Measurements from ENCODE around the gene PANK4.

DNA sequence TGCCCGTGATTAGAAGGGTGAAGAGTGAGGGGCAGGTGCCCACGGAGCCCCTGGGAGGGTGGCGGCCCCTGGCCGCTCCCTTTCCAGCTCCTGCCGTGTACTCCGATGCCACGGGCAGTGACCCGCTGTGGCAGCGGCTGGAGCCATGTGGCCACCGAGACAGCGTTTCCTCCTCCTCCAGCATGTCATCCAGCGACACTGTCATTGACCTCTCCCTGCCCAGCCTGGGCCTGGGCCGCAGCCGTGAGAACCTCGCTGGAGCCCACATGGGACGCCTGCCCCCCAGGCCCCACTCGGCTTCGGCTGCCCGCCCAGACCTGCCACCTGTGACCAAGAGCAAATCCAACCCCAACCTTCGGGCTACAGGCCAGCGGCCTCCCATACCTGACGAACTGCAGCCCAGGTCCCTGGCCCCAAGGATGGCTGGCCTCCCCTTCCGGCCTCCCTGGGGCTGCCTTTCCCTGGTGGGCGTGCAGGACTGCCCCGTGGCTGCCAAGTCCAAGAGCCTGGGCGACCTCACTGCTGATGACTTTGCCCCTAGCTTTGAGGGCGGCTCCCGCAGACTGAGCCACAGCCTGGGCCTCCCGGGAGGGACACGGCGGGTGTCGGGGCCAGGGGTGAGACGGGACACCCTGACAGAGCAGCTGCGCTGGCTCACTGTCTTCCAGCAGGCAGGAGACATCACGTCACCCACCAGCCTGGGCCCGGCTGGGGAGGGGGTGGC lies 22.0 kb downstream of the PANK4 start:
- TF ChIP-seq ZNF274 (IDR thresholded peaks at IDR 0.05; ENCODE audit: insufficient read depth, insufficient read length): no peak
- TF ChIP-seq, protein P1, sequence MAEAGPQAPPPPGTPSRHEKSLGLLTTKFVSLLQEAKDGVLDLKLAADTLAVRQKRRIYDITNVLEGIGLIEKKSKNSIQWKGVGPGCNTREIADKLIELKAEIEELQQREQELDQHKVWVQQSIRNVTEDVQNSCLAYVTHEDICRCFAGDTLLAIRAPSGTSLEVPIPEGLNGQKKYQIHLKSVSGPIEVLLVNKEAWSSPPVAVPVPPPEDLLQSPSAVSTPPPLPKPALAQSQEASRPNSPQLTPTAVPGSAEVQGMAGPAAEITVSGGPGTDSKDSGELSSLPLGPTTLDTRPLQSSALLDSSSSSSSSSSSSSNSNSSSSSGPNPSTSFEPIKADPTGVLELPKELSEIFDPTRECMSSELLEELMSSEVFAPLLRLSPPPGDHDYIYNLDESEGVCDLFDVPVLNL (IDR thresholded peaks at IDR 0.05; ENCODE audit: low read depth, low read length): no peak
- no peak for TF ChIP-seq EZH2 (IDR thresholded peaks at IDR 0.05; ENCODE audit: borderline replicate concordance, control insufficient read depth, low read depth, low read length)
- TF ChIP-seq ZNF687 (IDR thresholded peaks at IDR 0.05): no peak
- TF ChIP-seq MAX (IDR thresholded peaks at IDR 0.05; ENCODE audit: low read depth, low read length): no peak
- no peak for TF ChIP-seq NRF1 (conservative IDR thresholded peaks at IDR 0.05; ENCODE audit: low read depth, low read length)
- TF ChIP-seq, protein P2, sequence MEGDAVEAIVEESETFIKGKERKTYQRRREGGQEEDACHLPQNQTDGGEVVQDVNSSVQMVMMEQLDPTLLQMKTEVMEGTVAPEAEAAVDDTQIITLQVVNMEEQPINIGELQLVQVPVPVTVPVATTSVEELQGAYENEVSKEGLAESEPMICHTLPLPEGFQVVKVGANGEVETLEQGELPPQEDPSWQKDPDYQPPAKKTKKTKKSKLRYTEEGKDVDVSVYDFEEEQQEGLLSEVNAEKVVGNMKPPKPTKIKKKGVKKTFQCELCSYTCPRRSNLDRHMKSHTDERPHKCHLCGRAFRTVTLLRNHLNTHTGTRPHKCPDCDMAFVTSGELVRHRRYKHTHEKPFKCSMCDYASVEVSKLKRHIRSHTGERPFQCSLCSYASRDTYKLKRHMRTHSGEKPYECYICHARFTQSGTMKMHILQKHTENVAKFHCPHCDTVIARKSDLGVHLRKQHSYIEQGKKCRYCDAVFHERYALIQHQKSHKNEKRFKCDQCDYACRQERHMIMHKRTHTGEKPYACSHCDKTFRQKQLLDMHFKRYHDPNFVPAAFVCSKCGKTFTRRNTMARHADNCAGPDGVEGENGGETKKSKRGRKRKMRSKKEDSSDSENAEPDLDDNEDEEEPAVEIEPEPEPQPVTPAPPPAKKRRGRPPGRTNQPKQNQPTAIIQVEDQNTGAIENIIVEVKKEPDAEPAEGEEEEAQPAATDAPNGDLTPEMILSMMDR (IDR thresholded peaks at IDR 0.05 in 2 of 3, conservative IDR thresholded peaks at IDR 0.05 in 1 of 3; ENCODE audit: control insufficient read depth in 2 of 3, extremely low read depth in 1 of 3, insufficient read depth in 1 of 3, low read depth in 3 of 3, low read length in 3 of 3): no peak
- TF ChIP-seq POLR2A (IDR thresholded peaks at IDR 0.05; ENCODE audit: low read depth, low read length): no peak
- TF ChIP-seq IRF4 (IDR thresholded peaks at IDR 0.05; ENCODE audit: low read depth, low read length): no peak
- TF ChIP-seq, protein P3, sequence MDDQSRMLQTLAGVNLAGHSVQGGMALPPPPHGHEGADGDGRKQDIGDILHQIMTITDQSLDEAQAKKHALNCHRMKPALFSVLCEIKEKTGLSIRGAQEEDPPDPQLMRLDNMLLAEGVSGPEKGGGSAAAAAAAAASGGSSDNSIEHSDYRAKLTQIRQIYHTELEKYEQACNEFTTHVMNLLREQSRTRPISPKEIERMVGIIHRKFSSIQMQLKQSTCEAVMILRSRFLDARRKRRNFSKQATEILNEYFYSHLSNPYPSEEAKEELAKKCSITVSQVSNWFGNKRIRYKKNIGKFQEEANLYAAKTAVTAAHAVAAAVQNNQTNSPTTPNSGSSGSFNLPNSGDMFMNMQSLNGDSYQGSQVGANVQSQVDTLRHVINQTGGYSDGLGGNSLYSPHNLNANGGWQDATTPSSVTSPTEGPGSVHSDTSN (IDR thresholded peaks at IDR 0.05; ENCODE audit: insufficient replicate concordance, low read depth, low read length): no peak
- TF ChIP-seq HDAC6 (IDR thresholded peaks at IDR 0.05; ENCODE audit: unreplicated experiment): no peak
- no peak for TF ChIP-seq KDM1A (IDR thresholded peaks at IDR 0.05; ENCODE audit: borderline replicate concordance)
- TF ChIP-seq, protein P4, sequence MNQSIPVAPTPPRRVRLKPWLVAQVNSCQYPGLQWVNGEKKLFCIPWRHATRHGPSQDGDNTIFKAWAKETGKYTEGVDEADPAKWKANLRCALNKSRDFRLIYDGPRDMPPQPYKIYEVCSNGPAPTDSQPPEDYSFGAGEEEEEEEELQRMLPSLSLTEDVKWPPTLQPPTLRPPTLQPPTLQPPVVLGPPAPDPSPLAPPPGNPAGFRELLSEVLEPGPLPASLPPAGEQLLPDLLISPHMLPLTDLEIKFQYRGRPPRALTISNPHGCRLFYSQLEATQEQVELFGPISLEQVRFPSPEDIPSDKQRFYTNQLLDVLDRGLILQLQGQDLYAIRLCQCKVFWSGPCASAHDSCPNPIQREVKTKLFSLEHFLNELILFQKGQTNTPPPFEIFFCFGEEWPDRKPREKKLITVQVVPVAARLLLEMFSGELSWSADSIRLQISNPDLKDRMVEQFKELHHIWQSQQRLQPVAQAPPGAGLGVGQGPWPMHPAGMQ (IDR thresholded peaks at IDR 0.05; ENCODE audit: borderline replicate concordance): no peak
- no peak for TF ChIP-seq JUNB (IDR thresholded peaks at IDR 0.05)

Measured in GM12878 (cell line).